Adrenal gland (tissue), 5 donors: ENCODE measurements around the gene PANK2.

Source experiments
- CTCF ChIP-seq, 6 experiments: fragments of 450-650 bp in 4 of 6; fragments of 200-600 bp in 2 of 6; sonication (generic) in 1 of 6; IDR thresholded peaks; 1 replicate in 5 of 6; 2 replicates in 1 of 6; pipeline versions ENCODE4 v1.5.1 to v1.8.0; 2016 to 2021; ENCODE audit warnings: antibody characterized with exemption in 6 of 6, mild to moderate bottlenecking in 2 of 6, moderate library complexity in 1 of 6
- POLR2A ChIP-seq, 2 donors: fragments of 450-650 bp; IDR thresholded peaks; one replicate each; pipeline ENCODE4 v1.6.1; 2017; ENCODE audit warnings: antibody characterized with exemption in 2 of 2, mild to moderate bottlenecking in 2 of 2, moderate library complexity in 1 of 2
- donor health status: DM: no; HTN: no; CAD: no.

DNA sequence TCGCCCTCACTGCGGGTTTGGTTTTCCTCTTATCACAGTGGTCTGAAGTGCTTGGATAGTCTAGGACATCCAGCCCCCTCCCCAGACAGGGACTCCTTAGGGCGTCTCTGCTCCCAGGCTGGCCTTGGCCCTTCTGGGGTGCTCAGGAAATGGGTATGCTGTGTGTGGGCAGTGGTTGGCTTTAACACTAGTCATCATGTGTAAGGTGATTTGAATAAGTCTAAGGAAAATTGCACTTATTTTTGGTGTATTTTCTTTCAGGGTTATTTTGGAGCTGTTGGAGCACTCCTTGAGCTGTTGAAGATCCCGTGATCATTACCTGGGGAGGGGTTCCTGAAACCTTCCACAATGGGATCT lies 33.8 kb downstream of the PANK2 start:
- no peak for TF ChIP-seq CTCF (IDR thresholded peaks at IDR 0.05)
- no peak for TF ChIP-seq POLR2A (IDR thresholded peaks at IDR 0.05)
